Measurements from ENCODE around the gene UBASH3B.
A peak's percentile ranks its signal among the peaks of the same experiment; 100 is the strongest.

Gene UBASH3B

GRCh38 chr11:122707901-122708300 is 52.4 kb downstream of the UBASH3B start:
- no peak for TF ChIP-seq CTCF (IDR thresholded peaks at IDR 0.05; ENCODE audit: extremely low read depth, insufficient read depth, missing control alignments)
- in situ Hi-C loops (cut with MboI; ENCODE audit: low pct_unique_long_range_greater_than_20kb, low sequenced_read_pairs, unreplicated experiment): no loop called here
- DNase-seq (ENCODE audit: low spot score): no peak

- in situ Hi-C loops (cut with MboI; ENCODE audit: low pct_unique_long_range_greater_than_20kb, low sequenced_read_pairs, unreplicated experiment): no loop called here
- TF ChIP-seq CTCF (IDR thresholded peaks at IDR 0.05; ENCODE audit: extremely low read depth, insufficient read depth, missing control alignments): no peak
- DNase-seq (ENCODE audit: low spot score): no peak
These were observed 53.7 kb downstream of the UBASH3B start for GRCh38 chr11:122709039-122709760.

GRCh38 chr11:122711362-122711761 is 55.8 kb downstream of the UBASH3B start:
- no peak for DNase-seq (ENCODE audit: low spot score)
- TF ChIP-seq CTCF (IDR thresholded peaks at IDR 0.05; ENCODE audit: extremely low read depth, insufficient read depth, missing control alignments): no peak
- in situ Hi-C loops (cut with MboI; ENCODE audit: low pct_unique_long_range_greater_than_20kb, low sequenced_read_pairs, unreplicated experiment): no loop called here

GRCh38 chr11:122711831-122712381 is 56.4 kb downstream of the UBASH3B start:
- in situ Hi-C loops (cut with MboI; ENCODE audit: low pct_unique_long_range_greater_than_20kb, low sequenced_read_pairs, unreplicated experiment): no loop called here
- TF ChIP-seq CTCF (IDR thresholded peaks at IDR 0.05; ENCODE audit: extremely low read depth, insufficient read depth, missing control alignments): peak; percentile 22
- DNase-seq (ENCODE audit: low spot score): no peak

- TF ChIP-seq CTCF (IDR thresholded peaks at IDR 0.05; ENCODE audit: extremely low read depth, insufficient read depth, missing control alignments): no peak
- in situ Hi-C loops (cut with MboI; ENCODE audit: low pct_unique_long_range_greater_than_20kb, low sequenced_read_pairs, unreplicated experiment): no loop called here
- peak; percentile 52 for DNase-seq (ENCODE audit: low spot score)
These were observed 58.5 kb downstream of the UBASH3B start for GRCh38 chr11:122714004-122714403.

- TF ChIP-seq CTCF (IDR thresholded peaks at IDR 0.05; ENCODE audit: extremely low read depth, insufficient read depth, missing control alignments): no peak
- in situ Hi-C loops (cut with MboI; ENCODE audit: low pct_unique_long_range_greater_than_20kb, low sequenced_read_pairs, unreplicated experiment): no loop called here
- no peak for DNase-seq (ENCODE audit: low spot score)
These were observed 59.0 kb downstream of the UBASH3B start for GRCh38 chr11:122714484-122714883.
